ENCODE data around the gene ADGRB2.

DNA sequence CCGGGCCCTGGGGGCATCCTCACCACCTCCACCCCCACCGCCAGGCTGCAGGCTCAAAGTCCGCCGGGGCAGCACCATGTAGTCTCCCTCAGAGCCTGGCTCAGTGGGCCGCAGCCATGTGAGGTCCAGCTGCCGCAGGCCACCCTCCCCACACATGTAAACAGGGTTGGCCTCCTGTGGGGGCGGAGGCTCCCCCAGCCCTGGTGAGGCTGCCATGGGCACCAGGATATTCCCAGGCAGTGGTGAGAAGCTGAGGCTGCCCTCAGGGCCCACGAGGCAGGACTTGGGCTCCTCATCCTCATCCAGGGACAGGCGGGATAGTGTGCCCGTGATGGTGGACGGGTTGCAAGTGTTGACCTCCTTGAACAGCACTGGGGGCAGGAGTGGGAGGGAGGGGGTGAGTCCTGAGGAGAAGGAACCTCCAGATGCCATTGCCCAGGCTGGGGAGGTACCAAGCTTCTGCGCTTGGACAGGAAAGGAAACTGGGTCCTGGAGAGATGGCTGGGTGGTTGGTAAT is 33.0 kb downstream of the ADGRB2 start:
- TF ChIP-seq, protein P1, sequence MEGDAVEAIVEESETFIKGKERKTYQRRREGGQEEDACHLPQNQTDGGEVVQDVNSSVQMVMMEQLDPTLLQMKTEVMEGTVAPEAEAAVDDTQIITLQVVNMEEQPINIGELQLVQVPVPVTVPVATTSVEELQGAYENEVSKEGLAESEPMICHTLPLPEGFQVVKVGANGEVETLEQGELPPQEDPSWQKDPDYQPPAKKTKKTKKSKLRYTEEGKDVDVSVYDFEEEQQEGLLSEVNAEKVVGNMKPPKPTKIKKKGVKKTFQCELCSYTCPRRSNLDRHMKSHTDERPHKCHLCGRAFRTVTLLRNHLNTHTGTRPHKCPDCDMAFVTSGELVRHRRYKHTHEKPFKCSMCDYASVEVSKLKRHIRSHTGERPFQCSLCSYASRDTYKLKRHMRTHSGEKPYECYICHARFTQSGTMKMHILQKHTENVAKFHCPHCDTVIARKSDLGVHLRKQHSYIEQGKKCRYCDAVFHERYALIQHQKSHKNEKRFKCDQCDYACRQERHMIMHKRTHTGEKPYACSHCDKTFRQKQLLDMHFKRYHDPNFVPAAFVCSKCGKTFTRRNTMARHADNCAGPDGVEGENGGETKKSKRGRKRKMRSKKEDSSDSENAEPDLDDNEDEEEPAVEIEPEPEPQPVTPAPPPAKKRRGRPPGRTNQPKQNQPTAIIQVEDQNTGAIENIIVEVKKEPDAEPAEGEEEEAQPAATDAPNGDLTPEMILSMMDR (IDR thresholded peaks at IDR 0.05) = no peak
- no peak for TF ChIP-seq POLR2AphosphoS5 (IDR thresholded peaks at IDR 0.05)

Measured in sigmoid colon (tissue), 4 donors.